ENCODE measurements around the gene ASIC4. TPM values are rescaled to one million over a fixed set of nuclear protein-coding genes. Genes with fewer than 3 reads are reported as not detected.

The ASIC4 gene
- total RNA-seq, 2 experiments from 2014 or later, result not detected

DNA sequence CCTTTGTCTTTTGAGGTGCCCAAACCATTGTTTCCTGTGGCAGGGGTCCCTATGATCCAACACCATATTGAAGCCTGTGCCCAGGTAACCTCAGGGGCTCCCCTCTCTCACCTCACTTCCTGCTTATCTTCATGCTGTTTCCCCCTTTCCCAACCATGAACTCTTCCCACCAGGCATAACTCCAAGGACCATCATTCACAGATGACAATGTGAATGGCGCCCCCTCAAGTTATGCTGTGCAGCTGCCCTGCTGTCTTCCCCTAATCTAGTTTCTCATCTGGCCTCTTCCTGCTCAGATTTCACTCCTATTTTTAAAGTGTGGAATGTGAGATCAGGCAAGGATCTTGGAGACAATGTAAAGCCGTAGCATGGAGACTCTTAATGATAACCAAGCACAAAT, 14.1 kb upstream of the ASIC4 start:
- H3K27me3 Mint-ChIP-seq, result peaks cover 33% of the 10 kb centered on the region
- no peak for DNase-seq
- no peak overlapping the region for H3K27ac Mint-ChIP-seq
- peak overlapping the region; percentile 94 for H3K4me3 Mint-ChIP-seq
- H3K4me1 Mint-ChIP-seq, result peaks cover 31% of the 10 kb centered on the region
- H3K36me3 Mint-ChIP-seq, result peaks cover 13% of the 10 kb centered on the region
- no peaks in the 10 kb centered on the region for H3K9me3 Mint-ChIP-seq

DNA sequence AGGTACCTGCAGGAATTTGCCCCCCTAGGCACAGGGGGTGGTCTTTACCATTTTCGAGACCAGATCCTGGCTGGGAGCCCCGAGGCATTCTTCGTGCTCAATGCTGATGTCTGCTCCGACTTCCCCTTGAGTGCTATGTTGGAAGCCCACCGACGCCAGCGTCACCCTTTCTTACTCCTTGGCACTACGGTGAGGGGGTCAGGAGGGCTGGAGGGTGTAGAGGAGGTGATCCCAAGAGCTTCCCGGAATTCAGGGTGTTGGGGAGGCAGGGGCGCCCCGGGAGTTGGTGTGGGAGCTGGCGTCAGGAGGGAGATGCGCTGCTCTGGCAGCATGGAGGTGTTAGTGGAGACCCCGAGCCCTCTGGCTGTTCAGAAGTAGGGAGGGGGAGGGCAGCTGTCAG, 12.4 kb upstream of the ASIC4 start:
- DNase-seq, result no peak
- Mint-ChIP-seq H3K27me3 (peaks cover 16% of the 10 kb centered on the region), H3K36me3 (peaks cover 21% of the 10 kb centered on the region), H3K4me3 (no peak overlapping the region), H3K9me3 (no peaks in the 10 kb centered on the region), H3K4me1 (peaks cover 31% of the 10 kb centered on the region), H3K27ac (no peak overlapping the region)

DNA sequence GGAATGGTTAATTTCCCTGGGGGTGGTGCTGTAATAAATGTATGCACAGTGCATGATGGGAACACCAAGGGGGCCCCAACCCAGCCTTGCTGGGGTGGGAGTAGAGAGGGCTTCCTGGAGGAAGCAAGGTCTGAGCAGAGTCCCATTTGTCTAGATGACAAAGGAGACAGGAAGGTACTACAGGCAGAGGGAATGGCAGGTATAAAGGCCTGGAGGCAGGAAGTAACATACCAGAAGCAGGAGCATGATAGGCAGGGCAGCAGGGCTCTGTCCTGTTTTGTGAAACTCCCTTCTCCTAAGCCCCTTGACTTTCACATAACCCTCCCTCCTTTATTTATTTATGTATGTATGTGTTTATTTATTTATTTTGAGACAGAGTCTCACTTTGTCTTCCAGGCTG, 11.7 kb upstream of the ASIC4 start:
- H3K36me3 Mint-ChIP-seq, result peaks cover 24% of the 10 kb centered on the region
- no peak overlapping the region for H3K27ac Mint-ChIP-seq
- H3K27me3 Mint-ChIP-seq, result peaks cover 8% of the 10 kb centered on the region

DNA sequence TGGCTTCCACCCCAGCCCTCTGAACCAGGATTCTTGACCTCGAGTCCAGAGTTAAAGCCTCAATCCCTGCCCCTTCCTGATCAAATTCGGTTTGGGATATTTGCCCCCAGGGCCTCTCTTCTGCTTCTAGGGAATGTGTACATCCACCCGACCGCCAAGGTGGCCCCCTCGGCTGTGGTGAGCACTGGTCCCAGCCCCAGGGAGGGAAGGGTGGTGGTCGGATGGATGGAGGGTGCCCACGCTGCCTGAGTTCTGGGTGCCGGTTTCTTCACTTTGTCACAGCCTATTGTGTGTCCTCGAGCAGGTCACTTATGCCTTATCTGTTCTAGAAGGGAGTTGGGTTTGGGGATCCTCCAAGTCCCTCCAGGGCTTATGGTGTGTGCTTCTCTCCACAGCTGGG, 8.7 kb upstream of the ASIC4 start:
- no peak for DNase-seq
- H3K9me3 Mint-ChIP-seq, result no peaks in the 10 kb centered on the region

More for the DNA sequence above, 11.7 kb upstream of the ASIC4 start:
- DNase-seq, result no peak
- H3K9me3 Mint-ChIP-seq, result no peaks in the 10 kb centered on the region
- no peak overlapping the region for H3K4me3 Mint-ChIP-seq
- peaks cover 26% of the 10 kb centered on the region for H3K4me1 Mint-ChIP-seq

DNA sequence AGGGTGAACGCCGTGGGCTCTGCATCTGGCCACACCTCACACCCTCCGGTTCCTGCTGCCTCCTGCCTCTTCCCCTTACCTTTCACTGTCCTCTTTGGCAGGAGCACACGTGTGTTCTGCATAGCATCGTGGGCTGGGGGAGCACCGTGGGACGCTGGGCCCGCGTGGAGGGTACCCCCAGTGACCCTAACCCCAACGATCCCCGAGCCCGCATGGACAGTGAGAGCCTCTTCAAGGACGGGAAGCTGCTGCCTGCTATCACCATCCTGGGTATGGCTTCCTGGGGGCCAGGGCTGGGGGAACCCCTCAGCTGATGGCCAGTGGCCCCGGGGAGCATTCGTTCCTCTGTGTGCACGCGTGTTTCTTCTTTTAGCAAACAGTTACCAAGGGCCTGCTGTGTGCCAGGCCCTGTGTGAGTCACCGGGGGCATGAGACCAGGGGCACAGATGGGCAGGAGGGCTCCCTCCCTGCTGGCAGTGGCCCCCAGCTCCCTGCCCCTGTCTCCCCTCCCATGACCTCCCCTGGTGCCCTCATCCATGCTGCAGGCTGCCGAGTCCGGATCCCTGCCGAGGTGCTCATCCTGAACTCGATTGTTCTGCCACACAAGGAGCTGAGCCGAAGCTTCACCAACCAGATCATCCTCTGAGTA, 8.0 kb upstream of the ASIC4 start:
- Mint-ChIP-seq H3K4me3 (no peak overlapping the region), H3K36me3 (peaks cover 23% of the 10 kb centered on the region), H3K4me1 (peaks cover 14% of the 10 kb centered on the region), H3K27me3 (peaks cover 31% of the 10 kb centered on the region), H3K9me3 (no peaks in the 10 kb centered on the region), H3K27ac (no peak overlapping the region)
- DNase-seq, result no peak

More for the DNA sequence above, 8.7 kb upstream of the ASIC4 start:
- H3K4me3 Mint-ChIP-seq, result no peak overlapping the region
- H3K27me3 Mint-ChIP-seq, result peaks cover 24% of the 10 kb centered on the region
- peaks cover 17% of the 10 kb centered on the region for H3K4me1 Mint-ChIP-seq
- H3K27ac Mint-ChIP-seq, result no peak overlapping the region
- H3K36me3 Mint-ChIP-seq, result peaks cover 24% of the 10 kb centered on the region

DNA sequence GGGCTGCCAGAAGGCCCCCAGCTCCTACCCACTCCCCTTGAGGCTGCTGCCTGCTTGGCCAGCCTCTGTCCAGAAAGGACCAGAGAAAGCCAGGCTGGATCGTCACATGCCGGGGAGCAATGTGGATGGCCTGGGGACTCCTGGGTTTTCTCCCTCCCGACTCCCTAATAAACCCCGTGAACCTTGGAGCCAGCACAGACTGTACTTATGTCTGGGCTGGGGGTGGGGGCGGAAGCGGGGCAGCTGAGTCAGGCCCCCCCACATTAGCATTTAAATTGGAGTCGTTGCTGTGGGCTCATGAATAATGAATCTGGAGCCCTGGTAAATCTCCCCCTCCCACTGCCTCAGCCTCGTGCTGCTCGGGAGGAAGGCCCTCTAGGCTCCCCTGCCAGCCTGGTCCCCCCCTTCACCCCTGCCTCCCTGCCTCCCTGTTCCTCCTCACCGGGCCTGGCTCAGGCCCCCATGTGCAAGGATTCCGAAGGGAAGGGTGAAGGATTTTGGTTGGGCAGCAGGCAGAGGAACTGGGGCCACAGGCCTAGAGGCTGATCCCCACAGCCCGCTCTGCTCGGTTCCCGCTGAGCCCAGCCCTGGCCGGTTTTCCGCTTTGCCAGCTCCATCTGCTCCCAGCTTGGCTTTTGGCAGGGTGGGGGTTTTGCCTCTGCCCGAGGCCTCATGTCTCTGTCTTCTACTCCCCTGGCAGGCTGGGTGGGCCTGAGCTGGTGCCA, 7.3 kb upstream of the ASIC4 start:
- no peak for DNase-seq
- H3K4me1 Mint-ChIP-seq, result peaks cover 11% of the 10 kb centered on the region
- no peaks in the 10 kb centered on the region for H3K9me3 Mint-ChIP-seq
- H3K36me3 Mint-ChIP-seq, result peaks cover 18% of the 10 kb centered on the region
- peaks cover 37% of the 10 kb centered on the region for H3K27me3 Mint-ChIP-seq
- no peak overlapping the region for H3K4me3 Mint-ChIP-seq
- no peak overlapping the region for H3K27ac Mint-ChIP-seq

DNA sequence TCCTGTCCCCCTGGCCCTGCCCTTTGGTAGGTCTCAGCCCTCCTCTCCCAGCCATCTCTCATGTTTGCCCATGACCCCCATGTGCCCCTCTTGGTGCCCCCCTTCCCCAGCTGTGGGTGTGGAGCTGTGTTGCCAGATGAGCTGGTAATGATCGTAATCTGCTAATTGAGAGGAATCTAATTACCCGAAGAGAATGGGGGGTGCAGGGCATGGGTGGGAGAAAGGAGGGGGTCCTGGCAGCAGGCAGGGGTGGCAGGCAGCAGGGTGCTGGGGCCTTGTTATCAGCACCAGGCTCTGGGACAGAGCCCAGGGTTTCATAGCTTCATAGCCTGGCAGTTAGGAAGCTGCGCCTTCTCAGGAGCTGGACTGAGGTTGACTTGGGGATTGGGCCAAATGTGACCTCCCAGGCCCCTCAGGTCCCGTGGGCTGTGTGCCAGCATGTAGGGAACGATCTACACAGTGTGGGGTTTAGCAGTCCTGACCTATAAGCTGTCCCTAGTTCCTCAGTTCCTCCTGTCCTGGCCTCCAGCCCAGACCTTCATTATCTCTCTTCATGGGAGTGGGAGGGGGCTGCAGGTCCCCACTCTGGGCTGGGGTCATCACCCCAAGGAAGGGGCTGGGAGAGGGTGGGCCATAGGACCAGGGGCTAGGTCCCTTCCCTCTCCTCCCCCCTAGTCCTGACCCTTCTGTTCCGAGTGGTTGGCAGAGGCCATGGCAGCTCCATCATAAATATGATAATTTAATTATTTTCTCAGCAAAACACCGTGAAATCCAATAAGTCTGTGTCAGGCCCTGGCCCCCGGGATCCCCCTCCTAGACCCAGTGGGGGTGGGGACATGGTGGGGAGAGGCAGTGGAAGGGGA, 6.5 kb upstream of the ASIC4 start:
- Mint-ChIP-seq H3K4me3 (no peak overlapping the region), H3K9me3 (no peaks in the 10 kb centered on the region), H3K27ac (no peak overlapping the region), H3K36me3 (peaks cover 16% of the 10 kb centered on the region), H3K4me1 (peaks cover 11% of the 10 kb centered on the region), H3K27me3 (peaks cover 46% of the 10 kb centered on the region)
- DNase-seq, result no peak

DNA sequence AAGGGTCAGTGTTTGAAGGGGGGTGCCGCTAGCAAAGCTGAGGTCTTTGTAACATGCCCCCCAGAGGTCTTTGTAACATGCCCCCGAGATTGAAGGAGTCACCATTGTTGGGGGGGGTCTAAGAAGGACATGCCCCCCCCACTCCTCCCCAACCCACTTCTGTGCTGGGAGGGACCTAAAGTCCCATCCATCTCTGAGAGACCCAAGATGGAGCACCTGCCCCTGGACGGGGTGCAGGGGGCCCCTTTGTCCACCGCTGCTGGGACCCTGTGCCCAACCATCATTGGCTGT, 5.9 kb upstream of the ASIC4 start:
- H3K4me3 Mint-ChIP-seq, result no peak overlapping the region
- H3K27ac Mint-ChIP-seq, result no peak overlapping the region
- no peak for DNase-seq
- peaks cover 52% of the 10 kb centered on the region for H3K27me3 Mint-ChIP-seq
- peaks cover 16% of the 10 kb centered on the region for H3K36me3 Mint-ChIP-seq
- no peaks in the 10 kb centered on the region for H3K9me3 Mint-ChIP-seq
- H3K4me1 Mint-ChIP-seq, result peaks cover 15% of the 10 kb centered on the region

DNA sequence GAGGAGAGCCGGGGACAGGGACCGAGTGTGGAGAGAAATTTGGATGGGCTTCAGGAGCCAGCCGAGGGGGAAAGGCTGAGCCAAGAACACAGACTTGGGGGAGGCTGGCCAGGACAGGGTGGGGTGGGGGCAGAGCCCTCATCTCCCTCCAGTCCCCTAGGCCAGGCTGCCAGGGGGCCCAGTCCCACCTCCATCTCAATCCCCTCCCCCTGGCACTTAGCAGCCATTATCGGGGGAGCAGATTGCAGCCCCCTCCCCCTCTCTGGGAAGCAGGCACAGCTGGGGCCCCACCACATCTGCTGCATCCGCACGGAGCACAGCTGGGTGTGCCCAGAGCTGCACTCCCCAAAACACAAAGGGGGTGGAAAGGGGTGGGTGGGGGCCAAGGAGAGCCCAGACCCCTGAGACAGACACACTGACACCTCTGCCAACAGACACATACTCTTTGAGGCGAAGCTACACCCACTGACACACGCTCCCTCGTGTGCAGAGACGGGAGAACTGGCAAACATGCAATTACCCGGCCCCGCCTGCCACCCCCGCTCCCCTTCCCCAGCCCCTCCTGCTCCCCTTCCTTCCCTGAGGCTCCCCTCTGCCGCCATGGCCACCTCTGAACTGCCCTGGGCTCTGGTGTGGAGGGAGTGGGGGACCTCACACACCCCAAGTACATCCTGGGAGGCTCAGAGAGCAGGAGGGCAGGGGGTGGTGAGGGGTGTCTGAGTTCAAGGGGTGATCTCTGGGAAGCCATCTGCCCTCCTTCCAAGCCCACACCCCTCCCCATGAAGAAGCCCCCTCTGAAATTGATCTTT, 5.1 kb upstream of the ASIC4 start:
- Mint-ChIP-seq H3K36me3 (peaks cover 12% of the 10 kb centered on the region), H3K4me1 (peaks cover 20% of the 10 kb centered on the region), H3K9me3 (no peaks in the 10 kb centered on the region), H3K27ac (no peak overlapping the region), H3K4me3 (no peak overlapping the region), H3K27me3 (peaks cover 60% of the 10 kb centered on the region)
- DNase-seq, result no peak

DNA sequence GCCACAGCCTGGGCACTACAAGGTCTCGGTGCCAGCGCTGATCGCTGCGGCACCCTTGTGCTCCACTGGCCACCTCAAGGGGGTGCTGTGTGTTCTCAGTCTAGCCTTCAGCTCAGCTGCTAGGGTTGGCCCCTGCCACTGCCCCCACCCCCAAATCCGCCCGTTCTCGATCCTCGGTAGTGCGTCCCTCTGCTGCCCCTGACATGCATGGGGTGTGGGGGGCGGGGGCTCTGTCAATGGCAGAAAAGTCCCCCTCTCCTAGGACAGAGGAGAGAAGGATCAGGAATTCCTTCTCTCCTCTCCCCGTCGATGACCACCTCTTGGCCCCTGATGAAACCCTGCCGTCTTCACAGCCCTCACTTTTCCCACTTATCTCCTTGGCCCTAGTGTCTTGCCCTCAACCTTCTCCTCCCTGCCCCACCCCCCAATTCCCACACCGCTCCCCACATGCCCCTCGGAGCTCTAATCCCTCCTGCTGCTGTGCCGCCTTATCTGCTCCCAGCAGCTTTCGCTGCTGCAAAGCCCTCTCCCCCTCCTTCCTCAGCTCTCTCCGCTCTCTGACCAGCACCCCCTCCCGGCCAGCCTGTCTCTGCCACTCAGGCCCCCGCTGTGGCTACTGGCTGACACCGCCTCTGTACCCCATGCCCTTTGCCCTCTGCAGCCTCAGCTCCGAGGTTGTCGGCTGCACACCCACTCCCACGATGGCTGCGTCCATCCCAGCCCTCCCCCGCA, 4.3 kb upstream of the ASIC4 start:
- no peaks in the 10 kb centered on the region for H3K9me3 Mint-ChIP-seq
- H3K4me3 Mint-ChIP-seq, result no peak overlapping the region
- peaks cover 11% of the 10 kb centered on the region for H3K36me3 Mint-ChIP-seq
- H3K27me3 Mint-ChIP-seq, result peaks cover 63% of the 10 kb centered on the region
- peak; percentile 58 for DNase-seq
- H3K4me1 Mint-ChIP-seq, result peaks cover 21% of the 10 kb centered on the region
- H3K27ac Mint-ChIP-seq, result no peak overlapping the region

DNA sequence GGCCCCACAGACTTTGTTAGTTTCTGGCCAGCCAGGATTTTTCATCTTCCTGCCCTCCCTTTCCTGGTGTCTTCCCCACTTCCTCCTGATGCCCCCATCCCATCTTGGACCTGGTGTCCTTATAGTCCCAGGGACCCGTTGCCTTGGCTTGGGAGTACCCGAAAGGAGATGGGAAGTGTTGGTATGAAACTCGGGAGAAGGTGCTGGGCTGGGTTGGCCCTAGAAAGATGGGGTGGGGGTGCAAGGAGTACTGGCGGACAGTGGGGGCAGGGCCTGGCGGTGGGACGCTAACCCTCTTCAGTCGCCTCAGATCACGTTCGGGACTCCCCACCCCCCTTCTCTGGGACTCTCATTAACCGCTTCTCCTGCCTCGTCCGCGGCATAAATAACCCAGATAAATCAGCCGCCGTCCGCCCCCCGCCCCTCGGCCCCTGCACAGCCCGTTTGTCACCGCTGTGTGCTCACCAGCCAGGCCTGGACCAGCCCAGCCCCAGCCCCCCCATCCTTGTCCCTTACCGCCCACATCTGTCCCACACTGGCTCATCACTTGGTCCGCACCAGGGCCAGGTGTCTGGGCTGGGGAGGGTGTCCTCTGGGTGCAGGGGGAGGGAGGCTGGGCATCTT, 3.7 kb upstream of the ASIC4 start:
- Mint-ChIP-seq H3K27ac (no peak overlapping the region), H3K27me3 (peaks cover 70% of the 10 kb centered on the region), H3K4me1 (peaks cover 21% of the 10 kb centered on the region), H3K36me3 (peaks cover 7% of the 10 kb centered on the region), H3K4me3 (no peak overlapping the region), H3K9me3 (no peaks in the 10 kb centered on the region)
- no peak for DNase-seq

DNA sequence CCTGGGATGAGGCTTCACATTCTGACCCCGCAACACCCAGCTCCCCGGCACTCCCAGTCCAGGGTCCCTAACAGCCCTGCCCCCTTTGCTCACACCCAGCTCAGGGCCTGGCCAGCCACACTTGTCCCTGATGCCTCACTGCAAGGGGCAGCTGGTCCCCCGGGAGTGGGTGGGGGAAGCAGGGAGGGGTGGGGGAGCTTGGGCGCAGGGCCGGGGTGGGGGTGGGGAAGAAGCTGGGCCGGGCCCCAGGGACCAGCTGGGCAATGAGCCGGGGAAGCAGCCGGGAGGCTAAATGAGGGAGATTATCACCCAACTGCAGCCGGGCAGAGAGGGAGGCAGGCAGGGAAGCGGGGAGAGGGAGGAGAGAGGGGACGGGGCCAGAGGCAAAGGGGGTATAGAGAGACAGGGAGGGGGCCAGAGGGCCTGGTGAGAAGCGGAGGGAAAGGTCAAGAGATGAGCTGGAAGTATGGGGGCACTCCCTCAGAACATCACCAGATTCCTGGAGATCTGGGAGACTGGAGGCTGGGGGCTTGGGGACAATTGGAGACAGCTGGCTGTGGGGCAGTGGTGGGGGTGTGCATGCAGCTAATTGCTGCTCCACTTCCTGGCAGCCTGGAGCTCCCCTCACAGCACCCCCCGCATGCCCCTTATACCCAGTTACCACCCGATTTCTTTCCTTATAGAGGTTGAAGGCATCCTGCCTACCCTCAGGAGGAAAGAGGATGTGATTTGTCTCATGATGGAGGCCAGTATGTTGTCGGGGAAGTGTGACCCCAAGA, 2.5 kb upstream of the ASIC4 start:
- Mint-ChIP-seq H3K4me1 (peaks cover 21% of the 10 kb centered on the region), H3K9me3 (no peaks in the 10 kb centered on the region), H3K4me3 (no peak overlapping the region), H3K27me3 (peaks cover 81% of the 10 kb centered on the region), H3K27ac (no peak overlapping the region), H3K36me3 (peaks cover 3% of the 10 kb centered on the region)
- no peak for DNase-seq

DNA sequence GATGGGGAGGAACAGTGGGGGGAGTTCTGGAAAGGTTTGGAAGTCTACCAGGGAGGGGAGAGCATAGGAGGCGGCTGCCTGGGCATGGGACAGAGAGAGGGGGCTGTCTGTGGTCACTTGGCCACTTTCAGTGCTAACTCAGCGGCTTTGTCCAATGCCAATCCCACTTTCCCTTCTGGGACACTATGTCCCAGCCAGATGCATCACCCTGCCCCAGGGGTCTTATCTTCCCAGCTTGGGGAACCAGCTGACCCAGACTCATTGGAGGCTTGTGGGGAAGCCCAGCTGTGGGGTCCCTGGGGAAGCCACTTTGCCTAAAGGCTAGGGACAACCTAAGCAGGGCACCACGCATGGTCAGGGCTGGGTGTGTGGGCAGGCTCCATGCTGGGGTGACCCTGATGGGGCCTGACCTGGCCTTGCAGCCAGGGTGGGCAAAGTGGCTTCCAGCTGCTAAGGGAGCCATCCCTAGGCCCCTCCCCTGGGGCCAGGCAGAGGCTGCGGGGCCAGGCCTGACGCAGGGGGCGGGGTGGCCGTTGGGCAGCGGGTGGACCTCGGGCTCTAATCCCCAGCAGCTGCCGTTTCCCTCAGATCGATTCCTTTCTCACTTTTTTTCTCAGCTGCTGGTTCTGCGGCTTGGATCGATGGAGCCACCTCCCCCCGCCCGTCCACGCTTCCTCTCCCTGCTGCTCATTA, 1.6 kb upstream of the ASIC4 start:
- Mint-ChIP-seq H3K36me3 (no peaks in the 10 kb centered on the region), H3K27me3 (peaks cover 90% of the 10 kb centered on the region), H3K4me3 (no peak overlapping the region), H3K9me3 (no peaks in the 10 kb centered on the region), H3K4me1 (peaks cover 21% of the 10 kb centered on the region), H3K27ac (no peak overlapping the region)
- DNase-seq, result no peak
